SH-SY5Y (cell line): Measurements from ENCODE around the gene PCGF3.

Experiments used
- GATA2 ChIP-seq: IDR thresholded peaks from 2 replicates; pipeline ENCODE4 v1.6.1; 2011; ENCODE audit warnings: mild to moderate bottlenecking, low read depth, low read length
- GATA3 ChIP-seq: IDR thresholded peaks from 2 replicates; pipeline ENCODE4 v1.6.1; 2011; ENCODE audit warnings: low read depth, mild to moderate bottlenecking, low read length, moderate library complexity

DNA sequence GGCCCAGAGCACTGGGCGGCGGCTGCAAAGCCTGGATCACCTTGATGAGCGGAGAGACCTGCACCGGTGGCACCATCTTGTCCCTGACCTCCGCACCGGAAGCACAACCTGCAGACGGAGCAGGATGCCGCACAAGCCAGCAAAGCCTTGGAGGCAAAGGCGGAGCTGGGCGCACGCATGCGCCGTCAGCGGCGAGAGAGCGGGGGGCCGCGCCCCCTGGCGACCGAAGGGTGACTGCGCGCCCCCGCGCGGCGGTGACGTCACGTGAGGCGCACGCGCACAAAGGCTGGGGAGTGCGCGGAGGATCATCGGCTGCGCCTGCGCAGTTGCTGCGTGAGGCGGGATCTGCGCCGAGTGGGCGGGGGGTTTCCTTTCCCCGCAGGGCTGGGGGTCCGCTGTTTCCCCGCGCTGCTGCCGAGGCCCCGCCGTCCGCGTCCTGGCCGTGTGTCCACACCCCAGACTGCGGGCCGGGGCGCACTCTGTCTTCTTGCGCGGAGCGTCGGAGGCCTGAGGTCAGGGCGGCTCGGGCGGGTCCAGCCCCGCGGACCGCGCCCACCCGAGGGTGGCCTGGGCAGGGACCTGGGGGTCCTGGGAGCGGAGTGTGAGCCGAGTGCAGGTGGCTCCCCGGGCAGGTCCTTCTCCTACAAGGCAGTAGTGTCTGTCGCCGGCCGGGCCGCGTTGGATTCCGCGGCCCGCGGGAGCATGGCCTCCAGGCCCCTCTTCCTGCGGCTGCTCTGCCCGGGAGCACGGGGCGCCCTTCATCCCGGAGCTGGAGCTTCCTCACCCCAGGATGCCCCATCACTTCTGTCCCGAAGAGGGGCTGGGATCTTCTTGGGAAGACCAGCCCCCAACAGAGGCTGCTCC is 31.2 kb upstream of the PCGF3 start, which contains the start of the genes ATP5ME and MYL5:
- no peak for TF ChIP-seq GATA2
- no peak for TF ChIP-seq GATA3
